CD4-positive, alpha-beta T cell treated with Interleukin-15 for 1 hour (primary cell): ENCODE results near the gene CPT1B.
"Not testable (repeated sequence)": the region's sequence is repeated elsewhere in the genome, so short reads cannot be mapped to it uniquely, and the experiment has no call there.

Experiments used
- DNase-seq: peaks from one replicate; pipeline ENCODE4 v3.0.0-alpha.2; 2020

Gene CPT1B

GRCh38 chr22:50526108-50526833, 52.0 kb downstream of the CPT1B start:
- peak; percentile 86 for DNase-seq

DNA sequence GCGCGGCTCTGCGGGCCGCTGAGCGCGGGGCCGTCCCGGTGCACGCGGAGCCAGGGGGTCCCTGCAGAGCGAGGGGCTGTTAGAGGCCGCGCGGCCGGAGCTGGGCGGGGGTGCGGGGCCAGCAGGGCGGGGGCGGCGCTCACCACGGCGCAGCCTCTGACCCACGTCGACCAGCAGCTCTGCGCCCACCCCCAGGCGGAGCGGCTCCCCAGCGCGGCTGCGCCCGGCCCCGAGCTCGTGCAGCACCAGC, 52.4 kb downstream of the CPT1B start:
- DNase-seq, result no peak

- peak; percentile 97 for DNase-seq
These were observed 52.9 kb downstream of the CPT1B start, which contains the start of gene SCO2 for GRCh38 chr22:50525104-50525857. Gene SCO2, minus strand, starts transcription at chr22:50525598. Its CDS starts 1,187 bp downstream, at chr22:50524411.

DNA sequence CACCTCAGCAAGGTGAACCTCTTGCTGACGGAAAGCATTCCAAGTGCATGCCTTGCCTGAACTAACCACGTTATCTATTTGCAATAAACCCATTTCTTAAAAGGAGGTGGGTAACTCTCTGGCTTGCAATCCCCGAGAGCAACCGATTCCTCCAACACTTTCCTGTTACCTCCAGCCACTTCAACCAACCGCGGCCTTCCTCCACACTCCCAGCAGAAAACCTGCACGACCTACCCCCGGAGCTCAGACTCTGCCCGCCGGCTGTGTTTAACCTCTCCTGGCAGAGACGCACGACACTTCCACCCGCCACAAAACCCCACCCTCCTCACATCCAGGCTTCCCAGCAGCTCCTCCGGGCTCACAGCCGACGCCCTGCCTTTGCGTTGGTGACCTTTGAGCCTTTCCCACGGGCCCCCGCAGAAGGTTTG, 53.5 kb downstream of the CPT1B start:
- DNase-seq, result no peak

- DNase-seq, result no peak
These were observed 54.2 kb downstream of the CPT1B start for GRCh38 chr22:50523806-50524675.

DNA sequence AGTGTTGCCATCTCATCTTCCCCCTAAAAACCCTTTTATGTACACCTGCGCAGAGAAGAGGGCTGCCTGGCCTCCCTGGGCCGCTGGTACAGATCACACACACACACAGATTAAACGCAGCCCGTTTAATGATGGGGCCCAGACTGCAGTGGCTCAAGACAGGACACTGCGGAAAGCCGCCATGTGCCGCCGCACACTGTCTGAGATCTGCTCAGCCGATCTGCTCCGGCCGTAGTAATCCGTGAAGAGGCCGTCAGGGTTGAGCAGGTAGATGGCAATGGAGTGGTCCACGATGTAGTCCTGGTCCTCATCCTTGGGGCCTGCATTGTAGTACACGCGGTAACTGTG, 54.8 kb downstream of the CPT1B start:
- DNase-seq, result no peak

GRCh38 chr22:50522806-50523438, 55.3 kb downstream of the CPT1B start:
- no peak for DNase-seq

DNA sequence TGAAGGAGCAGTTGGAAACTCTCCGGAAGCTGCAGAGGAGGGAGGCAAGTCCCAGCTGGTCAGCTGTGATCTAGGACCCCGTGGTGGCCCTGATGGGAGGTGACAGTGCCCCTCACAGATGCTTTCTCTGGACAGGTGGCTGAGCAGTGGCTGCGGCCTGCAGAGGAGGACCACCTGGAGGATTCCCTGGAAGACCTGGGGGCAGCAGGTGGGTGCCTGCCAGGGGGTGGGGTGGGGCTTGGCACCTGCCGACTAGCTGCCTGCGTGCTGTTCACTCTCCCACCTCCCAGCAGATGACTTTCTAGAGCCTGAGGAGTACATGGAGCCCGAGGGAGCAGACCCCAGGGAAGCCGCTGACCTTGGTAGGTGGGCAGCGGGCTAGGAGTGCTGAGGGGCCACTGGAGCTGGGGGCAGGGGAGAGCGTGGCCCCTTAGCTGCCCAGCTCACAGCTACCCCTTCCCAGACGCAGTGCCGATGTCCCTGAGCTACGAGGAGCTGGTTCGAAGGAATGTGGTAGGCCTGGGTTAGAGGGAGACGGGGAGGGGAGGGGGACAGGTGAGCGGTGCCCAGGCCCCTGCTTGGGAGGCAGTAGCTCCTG, 55.9 kb downstream of the CPT1B start:
- no peak for DNase-seq

GRCh38 chr22:50521710-50522109, 56.5 kb downstream of the CPT1B start:
- no peak for DNase-seq

- no peak for DNase-seq
These were observed 57.3 kb downstream of the CPT1B start for GRCh38 chr22:50520826-50521453.

- DNase-seq, result not testable (repeated sequence)
These were observed 58.0 kb downstream of the CPT1B start for GRCh38 chr22:50520184-50520583.

GRCh38 chr22:50519151-50519550, 59.1 kb downstream of the CPT1B start:
- no peak for DNase-seq
